ENCODE measurements around the gene HMMR.
"Not testable (repeated sequence)": the region's sequence is repeated elsewhere in the genome, so short reads cannot be mapped to it uniquely, and the experiment has no call there.

Gene HMMR

GRCh38 chr5:163460562-163461171, at the start of gene HMMR:
TSS of gene HMMR (plus strand) at chr5:163460632. CDS start at chr5:163460693, 61 bp downstream.
- peak; percentile 23 for DNase-seq (ENCODE audit: low spot score)

- not testable (repeated sequence) for DNase-seq (ENCODE audit: low spot score)
These were observed 44.8 kb upstream of the HMMR start for GRCh38 chr5:163415673-163416072.

GRCh38 chr5:163424836-163425235, 35.6 kb upstream of the HMMR start:
- DNase-seq (ENCODE audit: low spot score) = no peak

GRCh38 chr5:163426128-163426527, 34.3 kb upstream of the HMMR start:
- DNase-seq (ENCODE audit: low spot score) = not testable (repeated sequence)

- DNase-seq (ENCODE audit: low spot score) = no peak
These were observed 27.9 kb upstream of the HMMR start for GRCh38 chr5:163432544-163432943.

- DNase-seq (ENCODE audit: low spot score) = no peak
These were observed 27.2 kb upstream of the HMMR start for GRCh38 chr5:163433271-163433670.

- no peak for DNase-seq (ENCODE audit: low spot score)
These were observed 26.0 kb upstream of the HMMR start for GRCh38 chr5:163434401-163434866.

GRCh38 chr5:163436515-163436914, 23.9 kb upstream of the HMMR start:
- DNase-seq (ENCODE audit: low spot score) = no peak

GRCh38 chr5:163437011-163437308, 23.5 kb upstream of the HMMR start:
- DNase-seq (ENCODE audit: low spot score) = no peak

GRCh38 chr5:163437309-163438182, 22.9 kb upstream of the HMMR start, which contains the start of gene CCNG1:
TSS of gene CCNG1 (plus strand) at chr5:163437595. CDS start at chr5:163439257, 1,662 bp downstream.
- peak; percentile 96 for DNase-seq (ENCODE audit: low spot score)

- no peak for DNase-seq (ENCODE audit: low spot score)
These were observed 21.4 kb upstream of the HMMR start for GRCh38 chr5:163439092-163439425.

GRCh38 chr5:163440954-163441353, 19.5 kb upstream of the HMMR start:
- no peak for DNase-seq (ENCODE audit: low spot score)

GRCh38 chr5:163444526-163444925, 15.9 kb upstream of the HMMR start:
- no peak for DNase-seq (ENCODE audit: low spot score)

- no peak for DNase-seq (ENCODE audit: low spot score)
These were observed 15.1 kb upstream of the HMMR start for GRCh38 chr5:163445345-163445744.

GRCh38 chr5:163447191-163447590, 13.2 kb upstream of the HMMR start:
- DNase-seq (ENCODE audit: low spot score) = no peak

- DNase-seq (ENCODE audit: low spot score) = no peak
These were observed 12.6 kb upstream of the HMMR start for GRCh38 chr5:163447875-163448274.

GRCh38 chr5:163448491-163448890, 11.9 kb upstream of the HMMR start:
- no peak for DNase-seq (ENCODE audit: low spot score)

GRCh38 chr5:163451489-163451888, 8.9 kb upstream of the HMMR start:
- DNase-seq (ENCODE audit: low spot score) = no peak

GRCh38 chr5:163453705-163454104, 6.7 kb upstream of the HMMR start:
- no peak for DNase-seq (ENCODE audit: low spot score)

GRCh38 chr5:163455406-163455805, 5.0 kb upstream of the HMMR start:
- DNase-seq (ENCODE audit: low spot score) = not testable (repeated sequence)

- no peak for DNase-seq (ENCODE audit: low spot score)
These were observed 4.3 kb upstream of the HMMR start for GRCh38 chr5:163456029-163456589.

GRCh38 chr5:163456840-163457239, 3.6 kb upstream of the HMMR start:
- no peak for DNase-seq (ENCODE audit: low spot score)

GRCh38 chr5:163458778-163459385, 1.6 kb upstream of the HMMR start:
- no peak for DNase-seq (ENCODE audit: low spot score)
